ENCODE results near the gene CIAO2B. TPM values are rescaled to one million over a fixed set of nuclear protein-coding genes. Genes with fewer than 3 reads are reported as not detected.

The CIAO2B gene
- total and polyA plus RNA-seq, 2 donors (not counting 3 experiments of a cell fraction or from before 2014, with no cell fraction given) = 78.7 to 314 TPM

- TF ChIP-seq POLR2AphosphoS5 (IDR thresholded peaks at IDR 0.05; ENCODE audit: insufficient read depth, low read depth, low read length) (no peak), POLR2A (IDR thresholded peaks at IDR 0.05; ENCODE audit: low read depth, low read length) (no peak), EZH2 (IDR thresholded peaks at IDR 0.05; ENCODE audit: borderline replicate concordance, low read depth, low read length, severe bottlenecking) (no peak), FOS (IDR thresholded peaks at IDR 0.05; ENCODE audit: borderline replicate concordance, insufficient read depth, low read length) (no peak), GATA2 (IDR thresholded peaks at IDR 0.05; ENCODE audit: insufficient read depth, insufficient read length, low read depth, low read length) (no peak), JUN (IDR thresholded peaks at IDR 0.05; ENCODE audit: borderline replicate concordance, insufficient read depth, insufficient read length, low read depth) (no peak), MYC (IDR thresholded peaks at IDR 0.05; ENCODE audit: low read depth, low read length) (no peak), MAX (IDR thresholded peaks at IDR 0.05; ENCODE audit: insufficient read depth, insufficient read length) (no peak)
- TF ChIP-seq, protein P1, sequence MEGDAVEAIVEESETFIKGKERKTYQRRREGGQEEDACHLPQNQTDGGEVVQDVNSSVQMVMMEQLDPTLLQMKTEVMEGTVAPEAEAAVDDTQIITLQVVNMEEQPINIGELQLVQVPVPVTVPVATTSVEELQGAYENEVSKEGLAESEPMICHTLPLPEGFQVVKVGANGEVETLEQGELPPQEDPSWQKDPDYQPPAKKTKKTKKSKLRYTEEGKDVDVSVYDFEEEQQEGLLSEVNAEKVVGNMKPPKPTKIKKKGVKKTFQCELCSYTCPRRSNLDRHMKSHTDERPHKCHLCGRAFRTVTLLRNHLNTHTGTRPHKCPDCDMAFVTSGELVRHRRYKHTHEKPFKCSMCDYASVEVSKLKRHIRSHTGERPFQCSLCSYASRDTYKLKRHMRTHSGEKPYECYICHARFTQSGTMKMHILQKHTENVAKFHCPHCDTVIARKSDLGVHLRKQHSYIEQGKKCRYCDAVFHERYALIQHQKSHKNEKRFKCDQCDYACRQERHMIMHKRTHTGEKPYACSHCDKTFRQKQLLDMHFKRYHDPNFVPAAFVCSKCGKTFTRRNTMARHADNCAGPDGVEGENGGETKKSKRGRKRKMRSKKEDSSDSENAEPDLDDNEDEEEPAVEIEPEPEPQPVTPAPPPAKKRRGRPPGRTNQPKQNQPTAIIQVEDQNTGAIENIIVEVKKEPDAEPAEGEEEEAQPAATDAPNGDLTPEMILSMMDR (IDR thresholded peaks at IDR 0.05; ENCODE audit: extremely low read depth in 1 of 2, insufficient read depth in 1 of 2, low read depth in 1 of 2, low read length in 2 of 2) = no peak
- ChIA-PET POLR2A (no interaction called here), CTCF (interaction anchor here (1.0 to 3.1 kb wide), 19 partner anchors 8 to 80 kb away, joined by 3 to 19 read pairs (median 6); partner anchors contain the start of genes CDH16, NAE1 and PDP2)
- Histone ChIP-seq H3K4me3 (replicated peaks in 1 of 3; ENCODE audit: insufficient read depth in 1 of 3, low read depth in 1 of 3, low read length in 3 of 3) (no peak overlapping the region), H3K9me3 (replicated peaks; ENCODE audit: control insufficient read depth, insufficient read depth, low read length) (no peaks in the 10 kb centered on the region), H3K79me2 (ENCODE audit: control insufficient read depth, insufficient read depth, low read length) (no peaks in the 10 kb centered on the region), H3K9ac (replicated peaks; ENCODE audit: extremely low read depth, insufficient read depth, low read length) (no peak overlapping the region), H3K36me3 (ENCODE audit: control insufficient read depth in 2 of 2, extremely low read depth in 1 of 2, insufficient read depth in 2 of 2, low read length in 2 of 2) (no peaks in the 10 kb centered on the region), H2AFZ (ENCODE audit: low read depth, low read length) (no peak overlapping the region), H3K27ac (ENCODE audit: insufficient read depth, low read depth, low read length) (no peak overlapping the region), H3K27me3 (ENCODE audit: control insufficient read depth in 2 of 2, insufficient read depth in 2 of 2, low read length in 2 of 2) (peaks cover 0 to 2% of the 10 kb centered on the region in 2 experiments), H3K9me1 (replicated peaks; ENCODE audit: control insufficient read depth, extremely low read depth, insufficient read depth, low read length) (no peaks in the 10 kb centered on the region), H4K20me1 (replicated peaks; ENCODE audit: control insufficient read depth, extremely low read depth, insufficient read depth, low read length) (no peaks in the 10 kb centered on the region), H3K4me2 (ENCODE audit: insufficient read depth, low read length) (no peak overlapping the region), H3K4me1 (ENCODE audit: control insufficient read depth, extremely low read depth, insufficient read depth, low read length) (no peaks in the 10 kb centered on the region)
- intact Hi-C loops (cut with micrococcal nuclease) (no loop called here), dilution Hi-C loops (cut with MboI; ENCODE audit: extremely low pct_ligation_motif_present, low sequenced_read_pairs) (no loop called here)
- no peak for DNase-seq (ENCODE audit: low read depth, low spot score)
- no peak for FAIRE-seq
- BruUV-seq (replicated peaks) = no TSS peak
Observed at GRCh38 chr16:66910175-66910940, 23.8 kb downstream of the CIAO2B start.
